AG10803 (cell line): ENCODE data around the gene NT5DC2.
"Not testable (repeated sequence)": the region's sequence is repeated elsewhere in the genome, so short reads cannot be mapped to it uniquely, and the experiment has no call there.

ENCODE experiments used
- DNase-seq: peaks from one replicate; pipeline ENCODE4 v3.0.0; 2010; ENCODE audit warnings: low read depth
- H3K4me3 ChIP-seq: 2 replicates; pipeline ENCODE4 v1.5.1; 2011; ENCODE audit warnings: mild to moderate bottlenecking, low read length, control low read depth
- CTCF ChIP-seq: conservative IDR thresholded peaks from 2 replicates; pipeline ENCODE4 v1.5.1; 2011; ENCODE audit warnings: mild to moderate bottlenecking, low read length, control low read depth, inconsistent platforms

The NT5DC2 gene

GRCh38 chr3:52527732-52528585, 5.7 kb downstream of the NT5DC2 start:
- no peak for DNase-seq
- TF ChIP-seq CTCF, result no peak
- no peak overlapping the region for H3K4me3 ChIP-seq

GRCh38 chr3:52527039-52527731, 6.5 kb downstream of the NT5DC2 start:
- TF ChIP-seq CTCF, result no peak
- H3K4me3 ChIP-seq, result no peak overlapping the region
- no peak for DNase-seq

- not testable (repeated sequence) for DNase-seq, H3K4me3 ChIP-seq
These were observed 7.0 kb downstream of the NT5DC2 start for GRCh38 chr3:52526671-52527038.

- TF ChIP-seq CTCF, result no peak
- DNase-seq, result no peak
These were observed 7.7 kb downstream of the NT5DC2 start for GRCh38 chr3:52525680-52526561.

GRCh38 chr3:52524752-52525679, 8.6 kb downstream of the NT5DC2 start:
- no peak for DNase-seq
- TF ChIP-seq CTCF, result no peak
- H3K4me3 ChIP-seq, result no peak overlapping the region

More at GRCh38 chr3:52525680-52526561, 7.7 kb downstream of the NT5DC2 start:
- H3K4me3 ChIP-seq, result no peak overlapping the region

- no peak for TF ChIP-seq CTCF
- no peak for DNase-seq
- no peak overlapping the region for H3K4me3 ChIP-seq
These were observed 9.4 kb downstream of the NT5DC2 start for GRCh38 chr3:52524258-52524751.
